ENCODE results near the gene SCAPER.
A peak's percentile ranks its signal among the peaks of the same experiment; 100 is the strongest.
"Not testable (repeated sequence)": the region's sequence is repeated elsewhere in the genome, so short reads cannot be mapped to it uniquely, and the experiment has no call there.

Gene SCAPER

GRCh38 chr15:76904461-76905012 is 603 bp downstream of the SCAPER start:
- peak; percentile 3 for DNase-seq

DNA sequence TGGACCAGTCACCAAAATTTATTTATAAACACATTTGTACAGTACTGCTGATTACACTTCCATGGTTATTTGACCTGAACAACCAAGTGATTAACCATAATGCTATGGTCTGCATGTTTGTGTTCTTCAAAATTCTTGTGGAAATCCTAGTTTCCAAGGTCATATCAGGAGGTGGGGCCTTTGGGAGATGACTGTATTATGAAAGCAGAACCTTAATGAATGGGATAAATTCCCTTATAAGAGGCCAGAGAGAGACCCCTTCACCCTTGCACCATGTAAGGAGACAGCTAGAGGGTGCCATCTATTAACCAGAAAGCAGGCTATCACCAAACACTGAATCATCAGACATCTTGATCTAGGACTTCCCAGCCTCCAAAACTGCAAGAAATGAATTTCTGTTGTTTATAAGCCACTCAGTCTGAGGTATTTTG is 1.9 kb downstream of the SCAPER start:
- DNase-seq = peak; percentile 36

GRCh38 chr15:76901965-76902364 is 3.2 kb downstream of the SCAPER start:
- no peak for DNase-seq

GRCh38 chr15:76899931-76900310 is 5.2 kb downstream of the SCAPER start:
- not testable (repeated sequence) for DNase-seq

GRCh38 chr15:76899176-76899930 is 5.8 kb downstream of the SCAPER start:
- DNase-seq = not testable (repeated sequence)

DNA sequence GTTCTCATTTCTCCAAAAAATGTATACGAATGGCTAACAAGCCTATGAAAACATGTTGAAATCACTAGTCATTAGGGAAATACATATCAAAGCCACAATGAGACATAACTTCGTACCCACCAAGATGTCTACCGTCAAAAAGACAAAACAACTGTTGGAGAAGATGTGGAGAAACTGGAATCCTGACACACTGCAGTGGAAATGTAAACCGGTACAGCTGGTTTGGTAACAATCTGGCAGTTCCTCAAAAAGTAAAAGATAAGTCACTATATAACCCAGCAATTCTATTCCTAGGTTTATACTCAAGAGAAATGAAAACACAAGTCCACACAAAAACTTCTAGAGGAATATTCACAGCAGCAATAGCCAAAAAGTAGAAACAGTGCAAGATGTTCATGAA is 7.0 kb downstream of the SCAPER start:
- no peak for DNase-seq

- DNase-seq = no peak
Measured at GRCh38 chr15:76894174-76894573, 11.0 kb downstream of the SCAPER start.

DNA sequence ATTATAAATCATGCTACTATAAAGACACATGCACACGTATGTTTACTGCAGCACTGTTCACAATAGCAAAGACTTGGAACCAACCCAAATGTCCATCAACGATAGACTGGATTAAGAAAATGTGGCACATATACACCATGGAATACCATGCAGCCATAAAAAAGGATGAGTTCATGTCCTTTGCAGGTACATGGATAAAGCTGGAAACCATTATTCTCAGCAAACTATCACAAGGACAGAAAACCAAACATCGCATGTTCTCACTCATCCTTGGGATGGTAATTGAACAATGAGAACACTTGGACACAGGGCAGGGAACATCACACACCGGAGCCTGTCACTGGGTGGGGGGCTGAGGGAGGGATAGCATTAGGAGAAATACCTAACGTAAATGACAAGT is 12.3 kb downstream of the SCAPER start:
- DNase-seq = not testable (repeated sequence)

GRCh38 chr15:76887280-76888141 is 17.6 kb downstream of the SCAPER start:
- not testable (repeated sequence) for DNase-seq

DNA sequence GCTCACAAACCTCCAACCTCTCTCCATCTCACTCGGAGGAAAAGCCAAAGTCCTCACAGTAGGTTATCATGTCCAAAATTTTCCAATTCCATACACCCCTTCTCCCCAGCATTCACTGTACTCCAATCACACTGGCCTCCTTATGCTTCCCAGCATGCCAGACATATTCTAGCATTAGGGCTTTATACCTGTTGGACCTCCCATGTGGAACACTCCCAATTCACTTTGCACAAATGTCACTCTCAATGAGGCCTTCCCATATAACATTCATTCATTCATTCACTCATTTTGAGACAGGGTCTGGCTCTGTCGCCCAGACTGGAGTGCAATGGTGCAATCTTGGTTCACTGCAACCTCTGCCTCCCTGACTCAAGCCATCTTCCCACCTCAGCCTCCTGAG is 19.9 kb downstream of the SCAPER start:
- no peak for DNase-seq

DNA sequence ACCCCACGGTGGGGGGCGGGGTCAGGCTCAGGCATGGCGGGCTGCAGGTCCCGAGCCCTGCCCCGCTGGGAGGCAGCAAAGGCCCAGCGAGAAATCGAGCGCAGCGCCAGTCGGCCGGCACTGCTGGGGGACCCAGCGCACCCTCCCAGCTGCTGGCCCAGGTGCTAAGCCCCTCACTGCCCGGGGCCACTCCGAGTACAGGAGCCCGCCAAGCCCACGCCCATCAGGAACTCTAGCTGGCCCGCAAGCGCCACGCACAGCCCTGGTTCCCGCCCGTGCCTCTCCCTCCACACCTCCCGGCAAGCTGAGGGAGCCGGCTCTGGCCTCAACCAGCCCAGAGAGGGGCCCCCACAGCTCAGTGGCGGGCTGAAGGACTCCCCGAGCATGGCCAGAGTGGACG is 29.2 kb downstream of the SCAPER start:
- DNase-seq = no peak

DNA sequence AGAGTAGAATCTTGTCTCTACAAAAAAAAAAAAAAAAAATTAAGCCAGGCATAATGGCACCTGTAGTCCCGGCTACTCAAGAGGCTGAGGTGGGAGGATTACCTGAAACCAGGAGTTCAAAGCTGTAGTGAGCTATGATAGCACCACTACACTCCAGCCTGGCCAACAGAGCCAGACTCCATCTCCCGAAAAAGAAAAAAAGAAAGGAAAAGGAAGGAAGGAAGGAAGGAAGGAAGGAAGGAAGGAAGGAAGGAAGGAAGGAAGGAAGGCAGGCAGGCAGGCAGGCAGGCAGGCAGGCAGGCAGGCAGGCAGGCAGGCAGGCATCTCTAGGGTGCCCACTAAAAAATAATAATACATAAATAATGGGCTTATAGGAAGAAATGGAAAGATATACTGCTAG is 32.1 kb downstream of the SCAPER start:
- not testable (repeated sequence) for DNase-seq

DNA sequence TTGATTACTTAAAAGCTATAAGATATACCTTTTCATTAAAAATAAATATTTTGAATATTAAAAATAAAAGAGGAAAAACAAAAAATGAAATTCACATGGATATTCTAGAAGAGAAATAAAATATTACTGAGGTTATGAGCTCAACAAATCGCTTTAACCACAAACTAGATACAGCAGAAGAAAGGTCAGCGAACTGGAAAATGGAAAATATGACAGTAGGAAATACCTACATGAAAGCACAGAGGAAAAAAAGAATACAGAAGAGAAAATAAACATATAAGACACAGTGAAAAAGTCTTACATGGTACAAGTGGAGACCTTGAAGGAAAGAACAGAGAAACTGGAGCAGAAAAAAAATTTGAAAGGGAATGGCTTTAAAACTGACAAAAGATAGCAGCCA is 33.2 kb downstream of the SCAPER start:
- DNase-seq = peak; percentile 3

DNA sequence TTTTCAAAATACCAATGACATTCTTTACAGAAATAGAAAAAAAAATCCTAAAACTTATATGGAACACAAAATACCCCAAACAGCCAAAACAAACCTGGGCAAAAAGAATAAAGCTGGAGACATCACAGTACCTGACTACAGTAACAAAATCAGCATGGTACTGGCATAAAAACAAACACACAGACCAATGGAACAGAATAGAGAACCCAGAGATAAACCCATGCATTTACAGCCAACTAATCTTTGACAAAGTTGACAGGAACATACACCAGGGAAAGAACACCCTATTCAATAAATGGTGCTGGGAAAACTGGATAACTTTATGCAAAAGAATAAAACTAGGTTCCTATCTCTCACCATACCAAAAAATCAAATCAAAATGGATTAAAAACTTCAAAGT is 36.4 kb downstream of the SCAPER start:
- no peak for DNase-seq

DNA sequence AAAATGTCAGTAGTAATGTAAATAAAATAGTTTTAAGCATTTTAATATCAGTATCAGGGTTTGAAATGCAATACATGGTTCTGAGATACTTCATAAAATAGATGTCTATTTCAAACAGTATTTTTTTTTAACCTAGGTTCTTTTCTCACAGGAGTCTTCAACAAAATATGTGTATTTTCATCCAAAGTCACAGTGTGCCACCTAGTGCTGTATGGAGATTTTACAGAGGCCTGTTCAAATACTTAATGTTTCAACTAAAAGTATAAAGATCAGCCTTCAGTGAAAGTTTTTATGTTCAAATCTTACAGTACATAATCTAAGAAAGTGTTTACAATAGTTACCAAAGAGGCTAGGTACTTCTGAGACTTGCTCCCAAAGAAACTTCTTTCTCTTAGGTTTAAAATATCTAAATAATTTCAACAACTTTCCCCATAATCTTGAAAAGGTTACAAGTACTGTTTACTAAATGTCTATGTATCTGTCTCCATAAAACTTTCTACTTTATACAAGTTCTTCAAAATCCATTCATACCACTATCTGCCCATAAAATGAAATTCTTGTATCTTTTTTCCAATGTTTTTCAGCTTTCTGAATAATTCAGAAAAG is 38.3 kb downstream of the SCAPER start:
- peak; percentile 36 for DNase-seq

- DNase-seq = no peak
Measured at GRCh38 chr15:76866008-76866407, 39.1 kb downstream of the SCAPER start.

GRCh38 chr15:76865548-76865991 is 39.6 kb downstream of the SCAPER start:
- peak; percentile 59 for DNase-seq

DNA sequence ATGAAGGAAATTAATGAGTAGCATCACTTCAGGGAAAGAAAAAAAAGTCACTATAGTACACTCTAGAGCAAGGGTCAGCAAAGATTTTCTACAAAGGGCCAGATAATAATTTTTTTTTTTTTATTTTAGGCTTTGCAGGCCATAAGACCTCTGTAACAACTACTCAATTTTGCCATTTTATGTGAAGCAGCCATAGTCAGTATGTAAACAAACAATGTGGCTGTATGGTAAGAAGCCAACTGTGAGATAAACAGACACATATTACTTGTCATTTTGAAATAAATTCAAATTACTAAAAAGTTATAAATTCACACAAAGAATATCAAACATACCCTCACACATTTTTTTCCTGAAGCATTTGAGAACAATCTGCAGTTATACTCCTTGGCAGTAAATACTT is 40.6 kb downstream of the SCAPER start:
- DNase-seq = no peak

DNA sequence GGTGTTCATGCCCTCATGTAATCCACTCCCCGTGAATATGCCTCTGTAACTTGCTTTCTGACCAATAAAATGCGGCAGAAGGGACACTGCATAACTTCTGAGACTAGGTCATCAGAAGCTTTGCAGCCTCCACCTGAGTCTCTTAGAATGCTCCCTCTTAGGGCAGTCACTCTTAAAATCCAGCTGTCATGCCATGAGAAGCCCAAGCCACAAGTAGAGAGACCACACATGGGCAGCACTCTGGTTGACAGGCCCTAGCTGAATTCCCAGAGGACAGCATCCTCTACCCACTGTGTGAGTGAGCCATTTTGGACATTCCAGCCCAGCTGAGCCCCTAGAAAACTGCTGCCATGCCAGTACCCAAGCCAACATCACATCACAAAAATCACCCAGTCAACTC is 41.4 kb downstream of the SCAPER start:
- no peak for DNase-seq

DNA sequence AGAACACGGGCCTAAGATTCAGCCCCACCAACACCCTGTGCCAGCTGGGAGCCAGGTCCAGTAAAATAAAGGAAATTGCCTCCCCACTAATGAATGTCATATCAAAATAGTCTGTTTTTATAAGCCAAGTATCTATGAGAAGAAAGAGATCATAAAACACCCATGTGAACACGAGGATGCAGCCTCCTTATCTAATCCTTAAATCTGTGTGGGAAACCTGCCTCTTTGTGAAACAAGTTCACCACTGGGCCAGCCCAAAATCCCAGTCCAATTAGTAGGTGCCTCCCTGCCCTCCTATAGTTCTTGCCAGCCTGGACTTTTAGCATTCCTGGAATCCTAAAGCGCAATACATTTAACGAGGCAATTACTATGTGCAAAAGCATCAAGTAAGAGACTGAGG is 42.0 kb downstream of the SCAPER start:
- DNase-seq = no peak

GRCh38 chr15:76861815-76862397 is 43.2 kb downstream of the SCAPER start:
- DNase-seq = no peak

GRCh38 chr15:76860201-76860600 is 44.9 kb downstream of the SCAPER start:
- DNase-seq = no peak

- not testable (repeated sequence) for DNase-seq
Measured at GRCh38 chr15:76850367-76850766, 54.8 kb downstream of the SCAPER start.
